ENCODE measurements around the gene HELZ.
"Not testable (repeated sequence)": the region's sequence is repeated elsewhere in the genome, so short reads cannot be mapped to it uniquely, and the experiment has no call there.

Gene HELZ

DNA sequence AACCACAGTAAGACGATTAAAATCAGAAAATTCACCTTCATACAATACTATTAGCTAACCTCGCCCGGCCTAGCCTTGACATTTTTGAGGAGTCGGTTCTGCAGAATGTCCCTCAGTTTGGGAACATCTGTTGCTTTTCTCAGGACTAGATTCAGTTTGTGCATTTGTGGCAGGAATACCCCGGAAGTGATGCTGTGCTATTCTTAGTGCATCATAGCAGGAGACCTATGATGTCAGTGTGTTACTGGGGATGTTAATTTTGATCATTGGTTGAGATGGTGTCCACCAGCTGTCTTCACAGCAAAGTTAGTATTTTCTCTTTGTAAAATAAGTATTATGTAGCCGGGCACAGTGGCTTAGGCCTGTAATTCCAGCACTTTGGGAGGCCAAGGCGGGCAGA lies 21.5 kb upstream of the HELZ start:
- DNase-seq, result no peak

DNA sequence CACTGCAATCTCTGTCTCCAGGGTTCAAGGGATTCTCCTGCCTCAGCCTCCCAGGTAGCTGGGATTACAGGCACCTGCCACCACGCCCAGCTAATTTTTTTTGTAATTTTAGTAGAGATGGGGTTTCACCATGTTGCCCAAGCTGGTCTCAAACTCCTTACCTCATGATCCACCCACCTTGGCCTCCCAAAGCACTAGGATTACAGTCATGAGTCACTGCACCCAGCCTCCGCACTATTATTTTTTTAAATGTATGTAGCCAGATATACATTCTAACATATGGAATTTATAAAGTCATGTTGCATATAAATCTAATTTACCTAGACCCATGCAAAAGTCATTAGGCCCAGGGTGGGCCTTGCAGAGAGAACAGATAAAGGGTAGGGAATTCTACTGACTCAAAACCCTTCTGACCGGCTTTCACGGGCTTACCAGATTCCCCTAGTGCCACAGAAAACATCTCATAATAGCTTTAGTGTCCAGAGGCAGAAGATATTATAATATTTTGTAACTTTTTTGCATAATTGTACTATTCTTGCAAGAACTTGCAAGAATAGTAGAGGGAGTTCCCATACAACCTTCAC lies 20.5 kb upstream of the HELZ start:
- DNase-seq, result no peak

DNA sequence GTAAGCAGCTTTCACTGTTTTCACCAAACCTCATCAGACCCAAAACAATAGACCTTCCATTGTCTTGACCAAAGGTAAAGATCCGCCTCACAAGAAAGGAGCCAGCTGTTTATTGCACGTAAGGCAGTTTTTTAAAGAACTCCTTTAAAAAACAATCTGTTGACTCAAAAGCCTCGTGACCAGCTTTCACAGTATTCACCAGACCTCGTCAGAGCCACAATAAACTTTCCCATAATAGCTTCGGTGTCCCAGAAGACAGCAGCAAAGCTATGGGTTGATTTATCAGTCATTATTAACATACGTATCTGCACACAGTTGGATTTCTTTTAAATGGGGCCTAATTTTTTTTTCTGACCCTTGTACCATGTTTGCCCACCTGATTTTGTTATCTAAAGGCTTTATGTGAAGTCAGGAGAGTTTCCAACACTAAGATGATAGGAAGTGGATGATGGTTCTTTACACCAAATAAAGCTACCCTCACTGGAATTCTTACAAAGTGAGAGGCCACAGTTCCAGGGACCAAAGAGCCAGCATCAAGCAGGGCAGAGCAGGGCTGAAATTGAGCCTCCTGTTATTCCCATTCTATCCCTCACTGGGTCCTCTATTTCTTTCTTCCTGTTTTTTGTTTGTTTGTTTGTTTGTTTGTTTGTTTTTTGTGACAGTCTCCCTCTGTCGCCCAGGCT lies 17.6 kb upstream of the HELZ start:
- DNase-seq, result no peak

DNA sequence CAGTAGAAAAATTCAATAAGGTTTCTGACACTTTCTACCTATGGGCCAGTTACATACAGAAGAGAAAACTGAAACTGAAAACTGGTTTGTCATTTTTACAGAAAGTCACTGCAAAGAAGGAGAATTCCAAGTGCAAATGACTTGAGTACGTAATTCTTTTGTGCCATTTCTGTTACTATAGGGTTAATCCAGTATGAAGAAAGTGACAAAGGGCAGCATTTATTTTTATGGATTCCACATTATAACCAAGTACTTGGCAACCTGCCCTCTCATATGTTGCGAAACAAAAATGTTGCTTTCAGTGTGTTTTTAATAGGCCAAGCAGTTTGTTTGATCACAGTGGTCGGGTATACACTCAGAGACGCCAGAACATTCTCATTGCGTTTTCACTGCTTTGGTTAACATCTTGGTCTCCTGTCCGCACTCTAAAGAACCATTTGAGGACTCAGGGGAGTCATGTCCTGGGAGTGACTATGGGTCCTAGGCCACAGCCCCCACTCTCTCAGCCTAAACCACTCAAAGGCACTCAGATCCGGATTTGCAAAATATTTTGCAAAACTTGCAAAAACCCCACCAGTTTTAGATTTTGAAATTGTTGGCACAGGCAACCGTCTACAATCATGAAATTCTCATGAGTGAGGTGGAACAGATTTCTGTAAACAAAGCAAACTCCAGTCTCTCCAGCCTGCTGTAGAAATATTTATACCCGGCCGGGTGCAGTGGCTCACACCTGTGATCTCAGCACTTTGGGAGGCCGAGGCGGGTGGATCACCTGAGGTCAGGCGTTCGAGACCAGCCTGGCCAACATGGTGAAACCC lies 15.4 kb upstream of the HELZ start:
- DNase-seq, result no peak

DNA sequence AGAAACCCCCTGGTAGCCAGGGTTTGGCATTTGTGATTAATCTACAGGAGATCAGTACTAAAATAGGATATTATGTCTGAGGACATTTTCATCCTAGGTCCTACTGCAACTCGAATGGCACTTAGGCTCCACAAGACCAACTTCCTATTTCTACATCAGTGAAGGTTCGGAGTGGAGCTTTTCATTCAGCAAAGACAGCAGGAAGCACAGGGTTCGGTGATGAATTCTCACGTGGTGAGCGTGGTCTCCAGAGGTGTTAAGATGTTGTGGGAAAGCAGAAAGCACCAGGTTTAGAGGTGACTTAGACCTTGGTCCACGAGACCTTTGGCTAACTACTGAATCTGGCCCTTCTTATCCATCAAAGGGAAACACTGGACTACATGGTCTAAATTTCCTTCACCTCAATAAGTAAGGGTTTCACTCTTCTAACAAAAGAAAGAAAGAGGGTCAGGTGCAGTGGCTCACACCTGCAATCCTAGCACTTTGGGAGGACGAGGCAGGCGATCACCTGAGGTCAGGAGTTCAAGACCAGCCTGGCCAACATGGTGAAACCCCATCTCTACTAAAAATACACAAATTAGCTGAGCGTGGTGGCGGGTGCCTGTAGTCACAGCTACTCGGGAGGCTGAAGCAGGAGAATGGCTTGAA lies 13.9 kb upstream of the HELZ start:
- no peak for DNase-seq

DNA sequence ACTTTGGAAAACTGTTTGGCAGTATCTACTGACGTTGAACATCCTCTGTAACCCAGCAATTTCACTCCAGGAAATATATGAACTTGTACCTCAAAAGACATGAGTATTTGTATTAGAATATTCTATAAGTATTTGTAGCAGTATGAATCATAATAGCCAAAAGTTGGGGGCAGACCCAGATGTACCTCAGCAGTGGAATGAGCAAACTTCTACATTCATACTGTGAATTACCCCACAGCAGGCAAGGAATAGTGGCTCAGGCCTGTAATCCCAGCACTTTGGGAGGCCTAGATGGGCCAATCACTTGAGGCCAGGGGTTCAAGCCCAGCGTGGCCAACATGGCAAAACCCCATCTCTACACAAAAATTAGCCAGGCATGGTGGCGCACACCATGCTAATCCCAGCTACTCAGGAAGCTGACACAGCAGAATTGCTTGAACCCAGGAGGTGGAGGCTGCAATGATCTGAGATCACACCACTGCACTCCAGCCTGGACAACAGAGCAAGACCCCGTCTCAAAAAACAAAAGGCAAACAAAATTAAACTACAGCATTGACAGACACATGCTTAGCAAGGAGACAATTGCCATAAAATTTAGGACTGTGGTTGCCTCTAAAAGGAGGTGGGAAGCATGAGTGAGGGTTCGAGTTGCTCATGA lies 11.2 kb upstream of the HELZ start:
- DNase-seq, result no peak

DNA sequence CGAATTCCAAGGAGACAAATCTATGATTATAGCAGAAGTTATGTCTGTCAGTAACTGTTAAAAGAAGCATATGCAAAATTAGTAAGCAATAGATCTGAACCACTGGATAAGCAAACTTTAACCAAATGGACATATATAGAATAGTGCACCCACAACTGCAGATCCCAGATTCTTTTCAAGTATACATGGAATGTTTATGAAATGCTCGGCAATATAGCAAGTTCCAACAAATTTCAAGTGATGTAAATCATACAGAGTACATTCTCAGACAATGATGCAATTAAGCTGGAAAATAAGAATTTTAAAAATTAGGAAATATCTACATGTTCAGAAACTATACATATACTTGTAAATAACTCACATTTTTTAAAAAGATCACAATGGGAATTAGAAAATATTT lies 8.4 kb upstream of the HELZ start:
- DNase-seq, result no peak

DNA sequence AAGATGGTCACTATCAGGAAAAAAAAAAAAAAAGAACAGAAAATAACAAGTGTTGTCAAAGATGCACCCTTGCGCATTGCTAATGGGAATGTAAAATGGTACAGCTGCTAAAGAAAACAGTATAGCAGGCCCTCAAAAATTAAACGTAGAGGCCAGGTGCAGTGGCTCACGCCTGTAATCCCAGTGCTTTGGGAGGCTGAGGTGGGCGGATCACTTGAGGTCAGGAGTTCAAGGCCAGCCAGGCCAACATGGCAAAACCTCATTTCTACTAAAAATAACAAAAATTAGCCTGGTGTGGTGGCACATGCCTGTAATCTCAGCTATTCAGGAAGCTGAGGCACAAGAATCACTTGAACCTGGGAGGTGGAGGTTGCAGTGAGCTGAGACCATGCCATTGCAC lies 6.6 kb upstream of the HELZ start:
- not testable (repeated sequence) for DNase-seq

DNA sequence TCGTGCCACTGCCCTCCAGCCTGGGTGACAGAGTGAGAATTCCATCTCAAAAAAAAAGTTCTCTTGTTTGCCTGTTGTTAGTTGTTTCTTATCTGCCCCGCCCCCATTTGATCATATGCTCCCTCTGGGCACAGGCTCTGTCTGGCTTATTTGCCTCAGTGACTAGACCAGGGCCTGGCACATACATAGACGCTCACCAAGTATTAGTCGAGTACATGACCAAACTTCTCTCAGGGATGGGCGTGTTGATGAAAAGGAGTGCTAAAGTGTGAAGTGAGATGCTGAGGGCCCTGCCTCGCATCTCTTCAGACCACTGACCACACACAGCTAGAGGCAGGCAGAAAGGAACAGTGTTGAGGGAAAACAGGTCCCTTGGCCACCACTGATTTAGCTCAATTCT lies 3.3 kb upstream of the HELZ start:
- no peak for DNase-seq

DNA sequence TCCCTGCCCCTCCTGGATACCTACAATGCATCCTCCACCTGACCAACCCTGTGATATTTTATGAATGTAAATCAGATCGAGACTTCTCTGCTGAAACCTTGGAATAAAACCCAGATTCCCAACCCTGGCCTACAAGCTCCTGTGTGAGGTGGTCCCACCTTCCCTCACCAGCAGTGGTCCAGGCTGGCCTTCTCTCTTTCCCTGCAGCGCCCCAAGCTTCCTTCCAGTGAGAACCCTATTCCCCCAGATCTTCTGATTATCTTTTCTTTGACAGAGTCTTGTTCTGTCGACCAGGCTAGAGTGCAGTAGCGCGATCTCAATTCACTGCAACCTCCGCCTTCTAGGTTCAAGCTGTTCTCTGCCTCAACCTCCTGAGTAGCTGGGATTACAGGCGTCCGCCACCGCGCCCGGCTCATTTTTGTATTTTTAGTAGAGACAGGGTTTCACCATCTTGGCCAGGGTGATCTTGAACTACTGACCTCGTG lies 2.5 kb upstream of the HELZ start:
- no peak for DNase-seq

DNA sequence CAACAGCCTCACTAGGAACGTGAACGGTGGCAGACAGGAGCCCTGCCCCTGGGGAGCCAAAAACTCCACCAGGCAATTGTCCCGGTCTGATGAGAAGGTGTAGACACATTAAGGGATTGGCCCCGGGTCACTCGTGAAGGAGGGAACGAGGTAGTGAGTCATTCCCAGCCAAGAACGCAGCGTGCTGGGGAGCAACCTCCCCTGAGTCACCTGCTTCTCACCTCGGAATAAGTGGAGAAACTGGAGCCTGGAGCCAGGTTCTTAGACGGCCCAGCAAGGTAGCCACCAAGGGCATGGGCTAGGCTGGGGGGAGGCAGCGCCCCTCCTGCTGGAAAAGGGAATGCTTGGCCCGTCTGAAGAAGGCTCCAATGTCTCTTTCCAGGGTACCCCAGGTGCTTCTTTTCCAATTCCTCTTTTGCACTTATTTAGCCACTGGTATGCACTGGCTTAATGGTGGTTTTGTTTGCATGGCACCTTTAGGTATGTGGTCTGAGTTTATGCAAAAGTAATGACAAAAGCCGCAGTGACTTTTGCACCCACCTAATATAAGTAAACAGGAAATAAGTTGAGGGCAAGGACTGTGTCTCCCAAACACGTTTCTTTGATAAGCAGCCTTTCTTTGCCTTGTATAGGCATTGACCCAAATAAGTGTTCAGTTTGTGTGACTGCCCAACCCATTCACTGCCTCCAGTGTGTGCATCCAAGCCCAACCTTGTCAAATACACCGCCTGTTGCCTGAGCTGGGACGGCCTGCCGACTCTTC lies 1.8 kb upstream of the HELZ start:
- peak; percentile 7 for DNase-seq

DNA sequence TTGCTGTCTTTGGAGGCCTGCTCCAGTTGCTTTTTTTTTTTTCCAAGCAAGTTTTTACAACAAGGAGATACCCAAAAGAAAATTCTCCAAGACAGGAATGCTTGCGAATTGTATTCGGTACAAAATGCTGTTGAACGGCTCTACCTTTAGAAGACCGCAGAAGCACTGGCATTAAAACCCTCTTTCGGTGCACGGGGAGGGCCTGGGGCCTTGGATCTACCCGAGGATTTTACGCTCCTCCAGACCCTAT lies 1.3 kb upstream of the HELZ start:
- no peak for DNase-seq

DNA sequence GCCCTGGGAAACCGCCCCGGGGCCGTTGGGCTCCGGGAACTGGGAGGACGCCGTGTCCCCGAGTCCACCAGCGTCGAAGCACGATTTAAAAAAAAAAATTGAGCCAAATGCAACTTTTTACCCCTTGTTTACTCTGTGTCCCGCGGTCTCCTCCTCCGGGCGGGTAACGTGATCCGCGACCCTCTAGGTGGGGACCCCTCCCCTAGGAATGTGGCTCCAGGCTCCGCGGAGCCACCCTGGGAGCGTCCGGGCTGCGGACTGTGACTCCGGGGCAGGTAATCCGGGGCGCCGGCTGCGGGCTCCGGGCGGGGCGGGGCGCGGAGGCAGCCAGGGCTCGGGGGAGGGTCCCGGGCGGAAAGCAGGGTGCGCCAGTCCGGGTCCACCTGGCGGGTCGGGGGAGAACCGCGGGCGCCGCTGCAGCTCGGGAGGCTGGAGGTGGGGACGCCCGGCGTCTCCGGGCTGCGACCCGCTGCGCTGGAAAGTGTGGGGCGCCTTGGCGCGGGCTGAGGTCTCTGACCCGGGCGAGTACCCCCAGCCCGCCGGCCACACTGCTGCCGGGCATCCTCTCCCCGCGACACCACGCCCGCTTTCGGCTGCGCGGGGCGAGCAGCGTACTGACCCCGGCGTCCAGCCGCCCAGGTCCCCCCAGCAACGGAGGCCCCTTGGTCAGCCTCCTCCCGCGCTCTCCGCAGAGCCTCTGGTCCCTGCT lies 852 bp upstream of the HELZ start:
- DNase-seq, result peak; percentile 20

DNA sequence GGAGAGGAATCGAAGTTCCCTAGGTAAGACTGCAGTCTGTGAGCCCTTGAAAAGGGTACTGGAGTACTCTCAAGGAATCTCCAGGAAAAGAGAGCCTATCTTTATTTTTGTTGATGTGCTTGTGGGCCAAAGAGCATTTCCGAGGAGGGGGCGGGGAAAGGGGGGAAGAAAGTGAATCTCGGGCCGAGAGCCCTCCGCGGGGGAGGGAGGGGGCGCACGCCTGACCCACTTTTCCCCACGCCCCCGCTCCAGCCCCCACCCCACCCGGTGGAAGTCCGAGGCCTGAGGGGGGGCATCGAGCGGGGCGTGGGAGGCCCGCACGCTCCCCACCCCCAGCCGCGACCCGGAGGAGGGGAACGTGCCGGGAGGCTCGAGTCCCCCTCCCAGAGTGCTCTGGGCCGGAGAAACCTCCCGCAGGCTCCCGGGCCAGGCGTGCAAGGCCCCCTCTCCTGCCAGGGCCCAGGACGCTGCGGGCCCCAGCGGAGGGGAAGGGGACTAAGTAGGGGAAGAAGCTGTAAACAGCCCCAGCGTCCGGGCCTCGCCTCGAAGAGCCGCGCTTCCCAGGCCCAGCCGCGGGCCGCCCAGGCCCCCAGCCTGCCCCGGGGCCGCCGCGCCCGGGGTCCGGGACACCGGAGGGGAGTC lies 444 bp downstream of the HELZ start:
- DNase-seq, result no peak

DNA sequence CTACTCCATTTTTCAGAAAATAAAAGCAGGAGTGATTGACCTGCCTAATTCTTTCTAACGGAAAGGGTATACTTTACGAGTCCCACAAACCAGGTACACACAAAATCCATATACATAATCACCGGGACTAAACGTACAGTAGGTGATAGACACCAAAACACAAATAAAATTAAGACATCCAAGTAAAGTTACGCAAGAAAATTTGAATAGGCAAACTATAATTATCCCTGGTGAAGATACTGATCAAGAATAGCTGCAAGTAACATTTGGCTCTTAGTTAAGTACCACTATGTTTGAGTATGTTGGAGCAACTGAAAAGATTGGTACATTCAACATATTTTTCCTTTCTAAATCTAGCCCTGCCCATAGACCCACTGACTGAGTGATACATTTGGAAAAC lies 1.7 kb downstream of the HELZ start:
- no peak for DNase-seq

DNA sequence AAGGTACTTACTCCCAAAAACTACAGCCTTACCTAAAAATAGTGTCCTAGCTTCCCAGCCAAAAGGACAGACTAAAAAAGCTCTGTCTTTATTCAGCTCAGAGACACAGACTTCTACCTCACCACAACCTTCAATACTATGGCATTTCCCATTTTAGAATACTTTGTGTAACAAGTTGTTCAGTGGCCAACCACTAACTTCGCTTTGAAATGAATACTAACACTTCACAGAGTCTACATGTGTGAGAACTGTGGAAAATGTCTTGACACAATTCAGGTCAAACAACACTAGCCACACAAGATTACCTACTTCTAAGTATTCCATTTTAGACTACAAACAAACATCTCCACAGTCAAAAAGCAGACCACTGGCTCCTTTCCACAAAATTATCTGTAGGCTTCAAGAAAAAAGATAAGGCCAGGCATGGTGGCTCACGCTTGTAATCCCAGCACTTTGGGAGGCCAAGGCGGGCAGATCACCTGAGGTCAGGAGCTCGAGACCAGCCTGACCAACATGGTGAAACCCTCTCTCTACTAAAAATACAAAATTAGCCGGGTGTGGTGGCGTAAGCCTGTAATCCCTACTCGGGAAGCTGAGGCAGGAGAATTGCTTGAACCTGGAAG lies 3.2 kb downstream of the HELZ start:
- DNase-seq, result no peak

DNA sequence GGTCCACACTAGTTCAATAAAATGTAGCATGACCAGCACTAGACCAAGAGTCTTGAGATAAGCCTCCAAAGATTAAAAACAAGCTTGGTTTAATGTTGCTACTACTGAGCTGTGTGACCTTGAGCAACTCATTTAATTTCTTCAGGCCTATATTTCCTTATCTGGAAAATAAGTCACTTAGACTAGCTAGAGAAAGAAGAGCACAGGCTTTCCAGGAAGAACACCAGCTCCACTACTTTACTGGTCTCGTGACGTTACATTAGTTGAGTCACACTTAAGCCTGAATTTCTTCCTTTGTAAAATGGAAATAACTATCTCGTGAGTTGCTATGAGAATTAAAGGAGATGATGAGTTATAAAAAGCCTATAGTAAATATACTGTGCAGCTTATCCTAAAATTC lies 5.4 kb downstream of the HELZ start:
- DNase-seq, result no peak

DNA sequence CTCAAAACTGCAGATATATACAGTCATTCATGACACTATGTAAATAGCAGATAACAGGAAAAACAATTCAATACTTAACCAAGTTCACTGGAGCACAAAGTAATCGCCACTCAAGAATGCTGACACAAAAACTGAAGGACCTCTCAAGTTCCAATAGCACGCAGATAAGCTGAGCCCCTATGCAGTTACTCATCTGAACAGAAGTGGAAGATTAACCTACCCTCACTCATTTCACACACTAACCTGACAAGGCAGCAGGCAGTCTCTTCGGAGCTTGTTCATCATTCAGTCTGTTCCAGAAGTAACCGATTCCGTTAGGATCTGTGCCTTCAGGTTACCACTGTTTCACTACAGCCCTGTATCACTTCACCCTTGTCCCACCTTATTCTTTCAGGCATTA lies 6.0 kb downstream of the HELZ start:
- no peak for DNase-seq

DNA sequence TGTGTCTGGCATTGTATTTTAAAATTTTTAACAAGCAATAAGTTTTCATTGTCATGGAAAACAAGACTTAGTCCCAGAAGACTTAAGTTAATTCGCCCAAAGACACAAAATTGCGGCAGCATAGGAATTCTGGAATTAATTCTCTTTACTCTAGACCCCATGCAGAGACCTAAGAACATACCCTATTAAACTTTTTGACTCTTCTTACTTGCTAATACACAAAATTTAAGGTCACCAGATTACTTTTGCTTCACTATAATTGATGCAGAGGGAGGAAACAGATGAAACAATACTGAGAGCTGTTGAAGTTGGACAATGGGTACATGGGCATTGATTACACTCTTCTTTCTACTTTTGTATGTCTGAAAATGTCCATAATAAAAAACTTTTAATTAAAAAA lies 12.6 kb downstream of the HELZ start:
- no peak for DNase-seq

DNA sequence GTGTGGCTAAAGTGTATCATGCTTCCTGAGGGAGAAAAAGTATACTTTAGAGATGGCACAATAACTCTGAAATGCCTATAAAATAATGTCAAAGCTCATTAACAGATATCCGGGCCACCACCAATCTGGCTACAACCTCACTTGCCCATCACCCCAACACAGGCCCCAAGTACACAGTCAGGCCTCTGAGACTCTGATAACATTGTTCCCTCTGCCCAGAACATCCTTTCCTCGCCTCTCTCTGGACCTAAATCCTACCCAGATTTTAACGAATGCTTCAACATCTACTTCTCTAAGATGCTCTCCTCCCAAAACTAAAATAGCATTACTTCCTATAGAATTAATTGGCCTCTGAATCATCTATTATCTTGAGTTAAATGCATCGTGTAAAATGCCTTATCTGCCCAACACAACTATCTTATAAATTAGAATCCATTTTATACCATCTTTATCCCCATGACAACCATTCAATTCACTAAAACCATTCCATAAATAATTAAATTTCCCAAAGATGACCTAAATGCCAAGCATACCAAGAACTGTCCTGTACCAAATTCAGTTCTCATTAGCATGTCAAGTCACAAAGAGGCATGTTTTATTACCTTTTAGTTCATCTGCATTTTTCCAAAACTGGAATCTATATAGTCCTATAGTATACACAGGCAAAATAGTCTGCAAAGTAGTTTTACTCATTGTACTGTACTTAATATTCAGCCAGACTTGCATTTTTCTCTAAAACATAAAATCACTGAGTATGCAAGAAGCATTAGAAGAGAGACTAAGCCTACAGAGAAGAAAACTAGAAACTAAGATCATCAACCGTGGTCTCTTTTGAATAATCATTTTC lies 15.7 kb downstream of the HELZ start:
- no peak for DNase-seq

Measured in activated T-cell treated with anti-CD3 and anti-CD28 coated beads for 4 hours (primary cell).